A673 (cell line): ENCODE measurements around the gene GOLM1. TPM values are rescaled to one million over a fixed set of nuclear protein-coding genes. Genes with fewer than 3 reads are reported as not detected.
"Not testable (repeated sequence)": the region's sequence is repeated elsewhere in the genome, so short reads cannot be mapped to it uniquely, and the experiment has no call there.

Experiments used
- BruUV-seq: library from RNA; stranded (reverse); fragments of 400-500 nt; replicated peaks from 2 replicates; lab custom pipeline; 2021; lab: Mats Ljungman, UMichigan
- CTCF ChIA-PET: fragments of 300-600 bp; sonication (Branson Sonifier 250); formaldehyde crosslinking; loops from one replicate; lab custom pipeline; 2022; ENCODE audit warnings: antibody characterized with exemption; lab: Charles Lee
- POLR2A ChIA-PET: fragments of 300-600 bp; sonication (Branson Sonifier 250); formaldehyde crosslinking; loops from one replicate; lab custom pipeline; 2022; ENCODE audit warnings: antibody characterized with exemption; ENCODE audit not compliant: low non-redundant PET; lab: Charles Lee
- DNase-seq: peaks from one replicate; pipeline ENCODE4 v3.0.0-alpha.2; 2015; ENCODE audit warnings: low spot score
- H3K27ac ChIP-seq: fragments of 200-600 bp; sonication (generic); 2 replicates; pipeline ENCODE4 v1.5.1; 2016; ENCODE audit warnings: mixed run types, low read depth, mild to moderate bottlenecking, mixed read lengths, antibody characterized with exemption, low read length; ENCODE audit not compliant: poor library complexity, severe bottlenecking
- H3K27me3 ChIP-seq: fragments of 200-600 bp; sonication (generic); replicated peaks from 2 replicates; pipeline ENCODE4 v1.6.1; 2017; ENCODE audit warnings: mixed run types, low read depth, mild to moderate bottlenecking, mixed read lengths, antibody characterized with exemption, low read length; ENCODE audit not compliant: insufficient read depth, poor library complexity
- H3K36me3 ChIP-seq: fragments of 200-600 bp; sonication (generic); 2 replicates; pipeline ENCODE4 v1.6.1; 2016; ENCODE audit warnings: mixed run types, mild to moderate bottlenecking, mixed read lengths, antibody characterized with exemption, low read length; ENCODE audit not compliant: insufficient read depth, poor library complexity, severe bottlenecking
- H3K4me1 ChIP-seq: fragments of 200-600 bp; sonication (generic); 2 replicates; pipeline ENCODE4 v1.6.1; 2017; ENCODE audit warnings: mixed run types, mild to moderate bottlenecking, mixed read lengths, antibody characterized with exemption, low read length; ENCODE audit not compliant: insufficient read depth, poor library complexity, severe bottlenecking
- H3K4me3 ChIP-seq: fragments of 200-600 bp; sonication (generic); 2 replicates; pipeline ENCODE4 v1.5.1; 2016; ENCODE audit warnings: low read depth, mixed run types, mild to moderate bottlenecking, mixed read lengths, low read length; ENCODE audit not compliant: poor library complexity, severe bottlenecking
- H3K9me3 ChIP-seq: fragments of 200-600 bp; sonication (generic); 2 replicates; pipeline ENCODE4 v1.6.1; 2016; ENCODE audit warnings: mixed run types, low read depth, mild to moderate bottlenecking, mixed read lengths, antibody characterized with exemption, low read length; ENCODE audit not compliant: poor library complexity, severe bottlenecking
- CTCF ChIP-seq: fragments of 300-800, 200-600 bp; sonication (generic); conservative IDR thresholded peaks from 2 replicates; pipeline ENCODE4 v1.5.1; 2017; ENCODE audit warnings: low read depth, mild to moderate bottlenecking, antibody characterized with exemption, low read length, moderate library complexity, mixed read lengths
- EZH2 ChIP-seq: fragments of 200-600 bp; sonication (generic); IDR thresholded peaks from 2 replicates; pipeline ENCODE4 v1.6.1; 2017; ENCODE audit warnings: borderline replicate concordance, low read depth, mild to moderate bottlenecking, mixed read lengths, antibody characterized with exemption, low read length; ENCODE audit not compliant: poor library complexity, severe bottlenecking
- intact Hi-C: fragments of 100-400 bp; cut with micrococcal nuclease; formaldehyde crosslinking; loops from one replicate; pipeline ENCODE4 v1.10.0; 2022; ENCODE audit not compliant: unreplicated experiment
- total RNA-seq: library from RNA; stranded (reverse); gene quantifications from 2 replicates; pipeline ENCODE4 v1.2.3, GENCODE V29; 2021

GOLM1 gene
- total RNA-seq, 1 experiment from 2014 or later = 86.1 TPM

DNA sequence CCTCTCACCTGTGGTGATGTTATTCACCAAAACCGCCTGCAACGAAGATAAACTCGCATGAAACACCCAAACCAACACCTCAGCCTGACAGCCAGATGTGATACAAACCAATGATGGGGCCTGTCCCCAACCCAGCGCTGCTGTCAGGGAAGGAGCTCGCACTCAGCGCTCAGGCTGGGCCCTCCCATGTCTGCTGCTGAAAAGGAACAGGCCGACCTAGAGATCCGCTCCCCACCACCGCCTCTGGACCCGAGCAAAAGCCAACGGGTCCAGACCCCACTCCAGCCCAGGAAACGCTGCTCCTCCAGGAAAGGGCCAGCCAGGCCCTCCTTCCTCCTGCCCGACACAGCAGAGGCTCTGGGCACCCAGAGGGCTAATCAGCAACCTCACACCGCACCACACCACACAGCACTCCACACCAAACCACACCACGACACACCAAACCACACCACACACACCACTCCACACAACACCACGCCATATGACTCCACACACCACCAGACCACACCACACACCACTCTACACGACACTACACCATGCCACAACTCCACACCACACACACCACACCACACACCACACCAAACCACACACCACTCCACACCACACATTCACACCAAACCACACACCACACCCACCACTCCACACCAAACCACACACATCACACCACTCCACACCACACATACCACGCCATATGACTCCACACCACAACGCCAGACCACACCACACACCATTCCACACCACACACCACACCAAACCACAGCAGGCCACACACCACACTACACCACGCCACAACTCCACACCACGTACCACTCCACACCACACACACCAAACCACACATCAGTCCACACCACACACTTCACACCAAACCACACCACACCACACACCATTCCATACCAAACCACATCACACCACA is 46.5 kb downstream of the GOLM1 start:
- no peaks in the 10 kb centered on the region for H3K9me3 ChIP-seq
- ChIA-PET CTCF (no interaction called here), POLR2A (no interaction called here)
- no peaks in the 10 kb centered on the region for H3K27me3 ChIP-seq
- DNase-seq = no peak
- H3K36me3 ChIP-seq = no peaks in the 10 kb centered on the region
- no TSS peak for BruUV-seq
- H3K4me1 ChIP-seq = no peaks in the 10 kb centered on the region
- H3K4me3 ChIP-seq = no peak overlapping the region
- TF ChIP-seq EZH2 (no peak), CTCF (no peak)
- H3K27ac ChIP-seq = no peak overlapping the region
- intact Hi-C loops = no loop called here

DNA sequence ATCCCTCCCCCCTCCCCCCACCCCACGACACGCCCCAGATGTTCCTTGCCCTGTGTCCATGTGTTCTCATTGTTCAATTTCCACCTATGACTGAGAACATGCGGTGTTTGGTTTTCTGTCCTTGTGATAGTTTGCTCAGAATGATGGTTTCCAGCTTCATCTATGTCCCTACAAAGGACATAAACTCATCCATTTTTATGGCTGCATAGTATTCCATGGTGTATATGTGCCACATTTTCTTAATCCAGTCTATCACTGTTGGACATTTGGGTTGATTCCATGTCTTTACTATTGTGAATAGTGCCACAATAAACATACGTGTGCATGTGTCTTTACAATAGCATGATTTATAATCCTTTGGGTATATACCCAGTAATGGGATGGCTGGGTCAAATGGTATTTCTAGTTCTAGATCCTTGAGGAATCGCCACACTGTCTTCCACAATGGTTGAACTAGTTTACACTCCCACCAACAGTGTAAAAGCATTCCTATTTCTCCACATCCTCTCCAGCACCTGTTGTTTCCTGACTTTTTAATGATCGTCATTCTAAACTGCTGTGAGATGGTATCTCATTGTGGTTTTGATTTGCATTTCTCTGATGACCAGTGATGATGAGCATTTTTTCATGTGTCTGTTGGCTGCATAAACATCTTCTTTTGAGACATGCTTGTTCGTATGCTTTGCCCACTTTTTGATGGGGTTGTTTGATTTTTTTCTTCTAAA is 51.2 kb downstream of the GOLM1 start:
- H3K27ac ChIP-seq, intact Hi-C loops, CTCF ChIA-PET, BruUV-seq, H3K36me3 ChIP-seq, H3K27me3 ChIP-seq, DNase-seq, H3K9me3 ChIP-seq, H3K4me1 ChIP-seq, H3K4me3 ChIP-seq, POLR2A ChIA-PET: not testable (repeated sequence)

DNA sequence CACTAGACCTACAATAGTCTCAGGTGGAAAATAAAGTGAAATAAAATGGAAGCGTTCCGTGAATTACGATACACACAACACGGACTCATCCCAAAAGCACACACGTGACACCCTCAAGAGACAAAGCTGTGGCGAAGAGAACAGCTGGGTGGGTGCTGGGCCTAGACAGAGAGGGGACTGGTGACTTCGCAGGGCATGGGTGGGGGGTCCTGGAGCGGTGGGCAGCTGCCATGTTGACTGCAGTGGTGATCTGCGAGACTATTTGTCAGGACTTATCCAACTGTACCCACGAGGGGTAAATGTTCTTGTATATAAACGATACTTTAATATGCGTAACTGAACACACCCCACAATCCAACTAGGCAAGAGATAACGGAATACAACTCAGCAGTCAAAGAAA is 52.0 kb downstream of the GOLM1 start:
- POLR2A ChIA-PET = no interaction called here
- no peak overlapping the region for H3K27ac ChIP-seq

DNA sequence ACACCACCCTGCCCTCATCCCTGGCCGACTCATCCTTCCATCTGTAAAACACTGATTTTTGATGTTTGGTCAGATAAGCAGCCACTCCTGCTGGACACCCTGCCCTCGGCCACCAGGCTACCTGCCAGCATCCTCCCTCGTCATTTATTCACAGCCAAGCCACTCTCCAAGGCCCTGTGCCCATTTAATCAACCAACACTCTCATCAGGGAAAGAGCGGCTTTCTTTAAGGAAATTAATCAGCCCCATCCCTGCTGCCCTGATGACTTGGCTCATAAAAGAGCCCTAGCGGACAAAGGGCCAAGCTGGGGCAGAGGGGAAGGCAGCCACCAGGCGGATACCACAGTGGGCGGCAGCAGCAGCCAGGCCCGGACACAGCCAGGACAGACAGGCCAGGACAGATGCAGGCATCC is 52.4 kb downstream of the GOLM1 start:
- POLR2A ChIA-PET = no interaction called here
- Histone ChIP-seq H3K27ac (no peak overlapping the region), H3K36me3 (no peaks in the 10 kb centered on the region), H3K4me1 (no peaks in the 10 kb centered on the region), H3K9me3 (no peaks in the 10 kb centered on the region), H3K4me3 (no peak overlapping the region), H3K27me3 (no peaks in the 10 kb centered on the region)
- CTCF ChIA-PET = no interaction called here
- intact Hi-C loops = no loop called here
- TF ChIP-seq EZH2 (no peak), CTCF (no peak)
- BruUV-seq = no TSS peak
- DNase-seq = no peak

More for the DNA sequence above, 52.0 kb downstream of the GOLM1 start:
- no peak for TF ChIP-seq EZH2
- CTCF ChIA-PET = no interaction called here
- intact Hi-C loops = no loop called here
- Histone ChIP-seq H3K4me1 (no peaks in the 10 kb centered on the region), H3K9me3 (no peaks in the 10 kb centered on the region), H3K36me3 (no peaks in the 10 kb centered on the region), H3K27me3 (no peaks in the 10 kb centered on the region), H3K4me3 (no peak overlapping the region)
- no peak for DNase-seq
- no TSS peak for BruUV-seq
